GM12878 (cell line): ENCODE measurements around the gene SCD5. TPM values are rescaled to one million over a fixed set of nuclear protein-coding genes. Genes with fewer than 3 reads are reported as not detected.

Source experiments
- HSF1 ChIP-seq: fragments of 150-350 bp; IDR thresholded peaks from 2 replicates; pipeline ENCODE4 v1.6.1; 2014; ENCODE audit warnings: mild to moderate bottlenecking, low read depth, low read length
- IKZF1 ChIP-seq: fragments of 450-650 bp; conservative IDR thresholded peaks from 2 replicates; pipeline ENCODE4 v1.6.1; 2017; ENCODE audit warnings: antibody characterized with exemption, mild to moderate bottlenecking
- MYC ChIP-seq: IDR thresholded peaks from 2 replicates; pipeline ENCODE4 v1.6.1; 2011; ENCODE audit warnings: mild to moderate bottlenecking, low read length, moderate library complexity, inconsistent platforms; ENCODE audit not compliant: insufficient read depth, insufficient replicate concordance, insufficient read length, severe bottlenecking
- NFIC ChIP-seq: IDR thresholded peaks from 2 replicates; pipeline ENCODE4 v1.6.1; 2012; ENCODE audit warnings: low read depth, mild to moderate bottlenecking, inconsistent platforms, low read length, moderate library complexity
- POLR2A ChIP-seq: IDR thresholded peaks from 2 replicates; pipeline ENCODE4 v1.6.1; 2011; ENCODE audit warnings: low read depth, mild to moderate bottlenecking, low read length
- REST ChIP-seq: IDR thresholded peaks from 2 replicates; pipeline ENCODE4 v1.6.1; 2012; ENCODE audit warnings: mild to moderate bottlenecking, low read depth, low read length
- SP1 ChIP-seq: IDR thresholded peaks from one replicate; pipeline ENCODE4 v1.6.1; 2011; ENCODE audit warnings: low read depth, low read length
- SUZ12 ChIP-seq: fragments of 200-600 bp; sonication (generic); IDR thresholded peaks from one replicate; pipeline ENCODE4 v1.6.1; 2018; ENCODE audit warnings: antibody characterized with exemption, mild to moderate bottlenecking; ENCODE audit not compliant: unreplicated experiment
- USF1 ChIP-seq: IDR thresholded peaks from 2 replicates; pipeline ENCODE4 v1.6.1; 2011; ENCODE audit warnings: borderline replicate concordance, low read depth, mild to moderate bottlenecking, moderate library complexity, mixed read lengths, low read length; ENCODE audit not compliant: insufficient read depth; ENCODE audit errors: extremely low read length
- ZSCAN29 ChIP-seq: fragments of 450-650 bp; IDR thresholded peaks from 2 replicates; pipeline ENCODE4 v1.6.1; 2017; ENCODE audit warnings: mild to moderate bottlenecking, moderate library complexity
- polyA plus RNA-seq, 11 experiments: library from polyadenylated mRNA; depleted of rRNA in 4 of 11; unstranded in 6 of 11; stranded (reverse) in 5 of 11; fragments of >200 nt; fragmentation: Nextera tagmentation in 4 of 11; fragmentation: Illumina TruSeq in 1 of 11; extraction: Ambion mirVana in 4 of 11; extraction: Trizol in 1 of 11; gene quantifications; 1 replicate in 1 of 11; 2 replicates in 10 of 11; pipeline versions ENCODE4 v1.2.1 to v1.2.3, GENCODE V29; 2011 to 2016; ENCODE audit warnings: inconsistent platforms in 2 of 11, missing spikeins in 2 of 11, low read depth in 1 of 11
- total RNA-seq, 4 experiments: library from RNA; depleted of rRNA in 3 of 4; stranded (reverse); fragments of >200 nt in 3 of 4; fragmentation: Illumina TruSeq in 1 of 4; extraction: Trizol in 1 of 4; gene quantifications; 2 replicates each; pipeline versions ENCODE4 v1.2.1 to v1.2.3, GENCODE V29; 2013 to 2021

Gene SCD5
- total and polyA plus RNA-seq, 10 of the 15 experiments (the other 5 are each of a cell fraction or from before 2014, with no cell fraction given), result 2.4 to 15.0 (median 4.2) TPM

- TF ChIP-seq REST (no peak), IKZF1 (no peak), POLR2A (no peak), HSF1 (no peak), MYC (no peak), SUZ12 (no peak), ZSCAN29 (no peak), USF1 (no peak), NFIC (no peak), SP1 (no peak)
These were observed 130.7 kb downstream of the SCD5 start (continued) for GRCh38 chr4:82667761-82668480.
